Activated naive CD8-positive, alpha-beta T cell treated with anti-CD3 and anti-CD28 coated beads, Interleukin-2, amount 50 U/mL, for 24 hours (primary cell): Measurements from ENCODE around the gene CASS4.
"Not testable (repeated sequence)": the region's sequence is repeated elsewhere in the genome, so short reads cannot be mapped to it uniquely, and the experiment has no call there.

Source experiments
- ATAC-seq: fragments of 150-1000 bp; cut with Tn5 transposase; one replicate; pipeline ENCODE4 v1.10.0; 2021
- DNase-seq: peaks from one replicate; pipeline ENCODE4 v3.0.0; 2021
- H3K27ac Mint-ChIP-seq: one replicate; pipeline ENCODE4 v1.8.0; 2021; ENCODE audit warnings: mild to moderate bottlenecking, mixed read lengths
- H3K27me3 Mint-ChIP-seq: one replicate; pipeline ENCODE4 v1.8.0; 2021; ENCODE audit warnings: mixed read lengths
- H3K36me3 Mint-ChIP-seq: one replicate; pipeline ENCODE4 v1.8.0; 2021; ENCODE audit warnings: low read depth, mixed read lengths
- H3K4me1 Mint-ChIP-seq: one replicate; pipeline ENCODE4 v1.8.0; 2021; ENCODE audit warnings: mixed read lengths
- H3K4me3 Mint-ChIP-seq: one replicate; pipeline ENCODE4 v1.8.0; 2021; ENCODE audit warnings: mild to moderate bottlenecking, moderate library complexity, mixed read lengths
- H3K9me3 Mint-ChIP-seq: one replicate; pipeline ENCODE4 v1.8.0; 2021; ENCODE audit warnings: mixed read lengths

Gene CASS4

GRCh38 chr20:56386219-56386618, 25.8 kb upstream of the CASS4 start:
- no peak overlapping the region for H3K27ac Mint-ChIP-seq
- no peak for DNase-seq
- no peak overlapping the region for H3K4me3 Mint-ChIP-seq
- peaks cover 26% of the 10 kb centered on the region for H3K4me1 Mint-ChIP-seq
- no peaks in the 10 kb centered on the region for H3K9me3 Mint-ChIP-seq
- H3K27me3 Mint-ChIP-seq, result no peaks in the 10 kb centered on the region
- no peak for ATAC-seq
- H3K36me3 Mint-ChIP-seq, result peaks cover 70% of the 10 kb centered on the region

- Mint-ChIP-seq H3K4me1 (peaks cover 22% of the 10 kb centered on the region), H3K27ac (no peak overlapping the region), H3K4me3 (no peak overlapping the region), H3K27me3 (no peaks in the 10 kb centered on the region), H3K9me3 (no peaks in the 10 kb centered on the region), H3K36me3 (peaks cover 60% of the 10 kb centered on the region)
- ATAC-seq (no peak), DNase-seq (no peak)
Measured at GRCh38 chr20:56388882-56389281, 23.2 kb upstream of the CASS4 start.

GRCh38 chr20:56389807-56390206, 22.3 kb upstream of the CASS4 start:
- H3K9me3 Mint-ChIP-seq, result no peaks in the 10 kb centered on the region
- H3K36me3 Mint-ChIP-seq, result peaks cover 63% of the 10 kb centered on the region
- no peak overlapping the region for H3K27ac Mint-ChIP-seq
- DNase-seq, result no peak
- H3K27me3 Mint-ChIP-seq, result no peaks in the 10 kb centered on the region
- H3K4me3 Mint-ChIP-seq, result peak overlapping the region; percentile 47
- peaks cover 29% of the 10 kb centered on the region for H3K4me1 Mint-ChIP-seq
- ATAC-seq, result no peak

GRCh38 chr20:56390396-56390795, 21.7 kb upstream of the CASS4 start:
- Mint-ChIP-seq H3K4me1 (peaks cover 30% of the 10 kb centered on the region), H3K36me3 (peaks cover 63% of the 10 kb centered on the region)
- not testable (repeated sequence) for H3K9me3 Mint-ChIP-seq, DNase-seq, H3K27me3 Mint-ChIP-seq, H3K4me3 Mint-ChIP-seq, H3K27ac Mint-ChIP-seq, ATAC-seq

GRCh38 chr20:56391037-56391436, 21.0 kb upstream of the CASS4 start:
- H3K4me1 Mint-ChIP-seq, result peaks cover 33% of the 10 kb centered on the region
- H3K36me3 Mint-ChIP-seq, result peaks cover 64% of the 10 kb centered on the region
- no peaks in the 10 kb centered on the region for H3K27me3 Mint-ChIP-seq
- DNase-seq (no peak), ATAC-seq (no peak)
- H3K9me3 Mint-ChIP-seq, result no peaks in the 10 kb centered on the region
- H3K4me3 Mint-ChIP-seq, result no peak overlapping the region
- H3K27ac Mint-ChIP-seq, result peak overlapping the region; percentile 75

DNA sequence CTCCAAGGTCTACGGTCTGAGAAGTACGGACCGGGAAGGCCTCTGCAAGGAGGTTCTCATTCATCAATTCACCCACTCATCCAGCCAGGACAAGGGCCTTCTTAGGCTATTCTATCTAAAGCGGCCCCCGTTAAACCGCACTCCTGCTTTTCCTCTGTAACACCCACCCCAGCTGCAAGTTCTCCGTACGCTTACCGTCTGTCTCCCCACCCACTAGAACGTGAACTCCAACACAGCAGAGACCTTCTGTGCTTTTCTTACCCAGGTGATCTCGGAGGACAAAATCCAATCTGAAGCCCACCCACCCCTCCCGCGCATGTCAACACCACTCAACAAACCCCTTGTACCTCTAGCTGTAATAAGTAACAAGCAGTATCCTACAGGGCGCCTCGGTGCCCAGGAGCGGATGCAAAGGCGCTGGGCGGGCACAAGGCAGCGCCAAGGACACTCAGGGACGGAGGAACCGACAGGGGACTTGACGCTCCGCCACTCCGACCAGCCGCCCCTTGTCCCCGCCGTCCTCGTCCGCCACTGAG, 20.4 kb upstream of the CASS4 start:
- no peak overlapping the region for H3K4me3 Mint-ChIP-seq
- no peak overlapping the region for H3K27ac Mint-ChIP-seq
- peaks cover 59% of the 10 kb centered on the region for H3K36me3 Mint-ChIP-seq
- ATAC-seq, result peak; percentile 44
- H3K27me3 Mint-ChIP-seq, result no peaks in the 10 kb centered on the region
- H3K4me1 Mint-ChIP-seq, result peaks cover 33% of the 10 kb centered on the region
- H3K9me3 Mint-ChIP-seq, result no peaks in the 10 kb centered on the region
- DNase-seq, result no peak

GRCh38 chr20:56392132-56392880, 19.8 kb upstream of the CASS4 start, which contains the start of the genes AURKA and CSTF1:
AURKA (minus strand) TSS chr20:56392215; CDS start chr20:56388197, 4,018 bp downstream.
CSTF1 (plus strand) TSS chr20:56392645; CDS start chr20:56395553, 2,908 bp downstream.
- ATAC-seq, result peak; percentile 94
- no peaks in the 10 kb centered on the region for H3K9me3 Mint-ChIP-seq
- peak within 1 kb of the TSS; percentile 75 for H3K27ac Mint-ChIP-seq
- peaks cover 62% of the 10 kb centered on the region for H3K36me3 Mint-ChIP-seq
- no peak within 1 kb of the TSS for H3K4me3 Mint-ChIP-seq
- peaks cover 33% of the 10 kb centered on the region for H3K4me1 Mint-ChIP-seq
- no peaks in the 10 kb centered on the region for H3K27me3 Mint-ChIP-seq
- peak; percentile 99 for DNase-seq

GRCh38 chr20:56392881-56393482, 19.1 kb upstream of the CASS4 start:
- no peak overlapping the region for H3K4me3 Mint-ChIP-seq
- H3K4me1 Mint-ChIP-seq, result peaks cover 33% of the 10 kb centered on the region
- no peak for ATAC-seq
- no peak overlapping the region for H3K27ac Mint-ChIP-seq
- DNase-seq, result no peak
- no peaks in the 10 kb centered on the region for H3K9me3 Mint-ChIP-seq
- no peaks in the 10 kb centered on the region for H3K27me3 Mint-ChIP-seq
- peaks cover 61% of the 10 kb centered on the region for H3K36me3 Mint-ChIP-seq

DNA sequence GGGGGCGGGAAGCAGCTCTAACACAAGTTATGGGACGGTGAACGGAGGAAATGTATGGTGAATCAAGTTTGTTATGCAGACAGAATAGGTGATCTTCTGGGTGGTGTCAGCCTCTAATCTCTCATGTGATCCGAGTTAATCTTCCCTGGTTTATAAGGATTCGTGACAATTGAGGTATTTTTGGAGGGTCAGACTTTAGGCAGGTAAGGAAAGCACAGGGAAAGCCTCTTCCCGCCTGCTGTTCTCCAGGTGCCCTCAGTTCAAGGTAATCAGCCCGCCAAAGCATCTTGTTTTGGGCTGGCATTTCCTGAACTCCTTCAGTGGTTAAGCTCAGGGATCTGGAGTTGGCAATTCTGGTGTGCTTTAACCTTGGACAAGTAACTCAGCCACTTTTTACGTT, 18.4 kb upstream of the CASS4 start:
- H3K27me3 Mint-ChIP-seq, result no peaks in the 10 kb centered on the region
- H3K4me1 Mint-ChIP-seq, result peaks cover 33% of the 10 kb centered on the region
- H3K27ac Mint-ChIP-seq, result no peak overlapping the region
- peaks cover 56% of the 10 kb centered on the region for H3K36me3 Mint-ChIP-seq
- ATAC-seq (no peak), DNase-seq (no peak)
- H3K9me3 Mint-ChIP-seq, result no peaks in the 10 kb centered on the region
- no peak overlapping the region for H3K4me3 Mint-ChIP-seq

DNA sequence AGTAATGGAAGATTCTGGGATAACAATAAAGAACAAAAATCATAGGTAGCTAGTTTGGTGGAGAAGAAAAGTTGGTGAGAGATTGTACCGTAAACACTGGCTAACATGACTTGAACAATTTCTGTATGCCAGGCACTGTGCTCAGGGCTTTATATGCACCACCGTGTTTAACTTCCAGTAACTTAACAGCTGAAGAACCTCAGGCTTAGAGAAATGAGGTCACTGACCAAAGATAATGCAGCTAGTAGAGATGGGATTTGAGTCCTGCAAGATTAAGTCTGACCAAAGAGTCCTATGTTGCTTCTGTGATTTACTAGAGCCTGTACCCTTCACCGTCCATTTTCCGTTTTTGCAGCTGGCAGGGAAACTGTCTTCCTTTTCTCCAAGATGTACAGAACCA, 16.9 kb upstream of the CASS4 start:
- no peak for ATAC-seq

GRCh38 chr20:56400001-56400640, 11.9 kb upstream of the CASS4 start:
- ATAC-seq (peak; percentile 57), DNase-seq (peak; percentile 64)
- Mint-ChIP-seq H3K27ac (peak overlapping the region; percentile 42), H3K4me1 (peaks cover 17% of the 10 kb centered on the region), H3K36me3 (peaks cover 69% of the 10 kb centered on the region), H3K27me3 (no peaks in the 10 kb centered on the region), H3K9me3 (no peaks in the 10 kb centered on the region), H3K4me3 (no peak overlapping the region)

More for the DNA sequence above, 16.9 kb upstream of the CASS4 start:
- Mint-ChIP-seq H3K4me3 (no peak overlapping the region), H3K27ac (peak overlapping the region; percentile 1), H3K27me3 (no peaks in the 10 kb centered on the region), H3K9me3 (no peaks in the 10 kb centered on the region), H3K4me1 (peaks cover 31% of the 10 kb centered on the region), H3K36me3 (peaks cover 54% of the 10 kb centered on the region)
- no peak for DNase-seq

GRCh38 chr20:56403465-56403864, 8.6 kb upstream of the CASS4 start:
- Mint-ChIP-seq H3K4me3 (no peak overlapping the region), H3K4me1 (peaks cover 19% of the 10 kb centered on the region), H3K27ac (peak overlapping the region; percentile 39), H3K36me3 (peaks cover 70% of the 10 kb centered on the region), H3K27me3 (no peaks in the 10 kb centered on the region), H3K9me3 (no peaks in the 10 kb centered on the region)
- DNase-seq, result no peak
- ATAC-seq, result no peak

DNA sequence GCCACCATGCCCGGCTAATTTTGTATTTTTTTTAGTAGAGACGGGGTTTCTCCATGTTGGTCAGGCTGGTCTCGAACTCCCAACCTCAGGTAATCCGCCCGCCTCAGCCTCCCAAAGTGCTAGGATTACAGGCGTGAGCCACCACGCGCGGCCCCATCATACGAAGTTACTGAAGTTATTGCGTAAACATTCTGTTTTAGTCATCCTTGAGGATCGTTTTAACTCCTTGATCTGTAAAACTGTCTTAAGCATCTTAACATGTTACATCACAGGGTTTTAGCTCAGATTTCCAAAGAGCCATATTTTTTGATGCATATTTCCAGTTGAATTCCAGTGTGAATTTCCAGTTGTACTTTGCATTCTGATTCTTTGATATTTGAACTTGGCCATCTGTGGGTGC, 6.7 kb upstream of the CASS4 start:
- not testable (repeated sequence) for ATAC-seq, H3K4me3 Mint-ChIP-seq, H3K27me3 Mint-ChIP-seq, H3K9me3 Mint-ChIP-seq, DNase-seq
- H3K27ac Mint-ChIP-seq, result peak overlapping the region; percentile 22
- peaks cover 19% of the 10 kb centered on the region for H3K4me1 Mint-ChIP-seq
- peaks cover 58% of the 10 kb centered on the region for H3K36me3 Mint-ChIP-seq

DNA sequence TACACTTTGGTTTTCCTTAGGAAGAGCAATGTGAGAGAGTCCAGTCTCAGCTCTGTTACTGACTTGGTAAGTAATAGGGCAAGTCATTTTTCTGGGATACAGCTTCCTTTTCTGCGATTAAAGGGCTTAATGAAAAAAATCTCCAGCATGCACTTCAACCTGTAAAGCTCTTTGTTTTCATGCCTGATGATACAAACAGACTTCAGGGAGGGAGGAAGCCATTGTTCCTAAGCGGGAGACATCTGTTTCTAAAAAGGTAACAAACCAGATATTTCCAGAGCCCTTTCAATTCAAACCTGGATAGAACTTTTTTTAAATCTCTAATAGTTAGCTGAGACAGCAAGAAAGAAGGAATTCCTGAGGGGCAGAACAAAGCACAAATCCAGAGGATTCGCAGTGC, 5.2 kb upstream of the CASS4 start:
- H3K36me3 Mint-ChIP-seq, result peaks cover 53% of the 10 kb centered on the region
- ATAC-seq (no peak), DNase-seq (no peak)
- no peak overlapping the region for H3K4me3 Mint-ChIP-seq
- no peaks in the 10 kb centered on the region for H3K27me3 Mint-ChIP-seq
- H3K4me1 Mint-ChIP-seq, result peaks cover 26% of the 10 kb centered on the region
- no peak overlapping the region for H3K27ac Mint-ChIP-seq
- no peaks in the 10 kb centered on the region for H3K9me3 Mint-ChIP-seq

DNA sequence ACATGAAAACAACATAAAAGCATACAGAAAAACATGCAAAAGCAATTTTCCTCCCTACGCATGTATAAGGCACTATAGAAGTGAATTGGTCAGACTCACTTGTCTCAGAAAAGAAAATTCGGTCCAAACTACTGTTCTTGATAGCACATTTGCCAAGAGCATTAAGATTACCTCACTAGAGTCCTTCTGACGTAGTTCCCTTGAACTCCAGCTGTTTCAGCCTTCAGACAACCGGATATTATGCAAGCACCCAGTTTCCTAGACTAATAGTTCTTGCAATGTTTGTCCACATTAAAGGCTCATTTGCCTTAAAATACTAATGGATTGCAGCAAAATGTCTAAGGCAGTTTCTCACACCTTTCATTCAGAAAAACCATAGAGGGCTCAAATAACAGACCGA, 2.5 kb upstream of the CASS4 start:
- H3K27ac Mint-ChIP-seq, result no peak overlapping the region
- H3K9me3 Mint-ChIP-seq, result no peaks in the 10 kb centered on the region

More for the DNA sequence above, 2.5 kb upstream of the CASS4 start:
- no peak for DNase-seq
- peaks cover 53% of the 10 kb centered on the region for H3K36me3 Mint-ChIP-seq
- H3K27me3 Mint-ChIP-seq, result no peaks in the 10 kb centered on the region
- H3K4me1 Mint-ChIP-seq, result peaks cover 49% of the 10 kb centered on the region
- ATAC-seq, result no peak
- H3K4me3 Mint-ChIP-seq, result no peak overlapping the region
